Measurements from ENCODE around the gene MYLK2. TPM values are rescaled to one million over a fixed set of nuclear protein-coding genes. Genes with fewer than 3 reads are reported as not detected.

Gene MYLK2
- total and polyA plus RNA-seq, 4 donors: 0.30 to 8.1 TPM; not detected in 2

DNA sequence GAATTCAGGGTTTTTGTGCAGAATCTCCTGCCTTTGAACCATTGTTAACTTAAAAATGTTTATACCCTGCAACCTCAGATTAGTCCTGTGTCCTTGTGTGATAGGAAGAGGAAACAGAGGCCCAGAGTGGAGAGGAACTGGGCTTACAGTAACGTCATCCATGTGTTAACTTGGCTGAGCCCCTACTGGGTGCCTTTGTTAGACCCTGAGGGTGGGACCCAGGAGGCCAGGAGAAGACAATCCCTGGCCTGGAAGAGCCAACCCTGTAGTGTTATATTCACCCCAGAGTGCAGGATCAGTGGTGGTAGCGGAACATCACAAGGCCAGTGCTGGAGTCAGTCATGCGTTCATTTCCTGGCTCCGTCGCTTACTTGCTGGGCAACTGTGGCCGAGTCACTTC is 10.6 kb downstream of the MYLK2 start:
- WGBS, 2 donors: 87 to 90% methylated on average over 6 of the region's 6 CpGs
- Histone ChIP-seq H3K9me3 (ENCODE audit: control insufficient read depth, low read length) (no peaks in the 10 kb centered on the region), H3K4me3 (ENCODE audit: low read length in 2 of 2) (no peak overlapping the region), H3K36me3 (ENCODE audit: control insufficient read depth in 1 of 2, insufficient read depth in 2 of 2, low read length in 1 of 2) (no peaks in the 10 kb centered on the region), H3K27me3 (ENCODE audit: control insufficient read depth in 1 of 2, insufficient read depth in 2 of 2, low read length in 1 of 2) (no peaks in the 10 kb centered on the region), H3K4me1 (ENCODE audit: control insufficient read depth in 1 of 2, insufficient read depth in 2 of 2, low read length in 2 of 2) (no peaks in the 10 kb centered on the region), H3K27ac (ENCODE audit: low read depth in 1 of 2, low read length in 2 of 2) (no peak overlapping the region)
- ATAC-seq (ENCODE audit: low FRiP score): no peak
- intact Hi-C loops (cut with DNase I): loop anchor here in 1 of 2 donors (10.0 kb wide), 1 partner anchor 95 kb away; the partner anchor contains the start of gene TPX2
- DNase-seq: no peak

DNA sequence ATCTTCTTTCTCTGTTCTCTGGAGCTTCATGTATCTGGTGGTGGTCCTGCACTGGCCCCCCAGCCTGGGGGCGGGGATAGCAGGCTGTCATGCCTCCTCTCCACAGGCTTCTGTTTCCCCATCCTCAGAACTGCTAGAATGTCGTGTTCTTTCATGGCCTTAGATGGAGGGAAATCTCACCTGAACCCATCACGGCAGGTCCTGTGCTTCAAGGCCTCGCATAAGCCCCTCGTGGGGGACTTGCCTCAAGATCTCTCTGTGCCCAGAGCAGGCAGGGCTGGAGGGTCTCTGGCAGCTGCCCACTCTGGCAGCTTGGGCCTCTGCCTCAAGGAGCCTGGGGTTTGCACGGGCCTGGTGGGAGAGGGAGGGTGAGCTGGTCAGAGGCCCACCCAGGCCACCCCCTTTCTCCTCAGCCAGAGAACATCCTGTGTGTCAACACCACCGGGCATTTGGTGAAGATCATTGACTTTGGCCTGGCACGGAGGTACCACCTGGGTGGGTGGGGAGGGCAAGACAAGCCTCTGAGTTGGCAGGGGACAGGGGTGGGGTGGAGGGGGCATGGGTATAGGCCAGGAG is 11.3 kb downstream of the MYLK2 start:
- DNase-seq (no peak), ATAC-seq (ENCODE audit: low FRiP score) (no peak)
- Histone ChIP-seq H3K36me3 (ENCODE audit: control insufficient read depth in 1 of 2, insufficient read depth in 2 of 2, low read length in 1 of 2) (no peaks in the 10 kb centered on the region), H3K4me3 (ENCODE audit: low read length in 2 of 2) (no peak overlapping the region), H3K27me3 (ENCODE audit: control insufficient read depth in 1 of 2, insufficient read depth in 2 of 2, low read length in 1 of 2) (no peaks in the 10 kb centered on the region), H3K4me1 (ENCODE audit: control insufficient read depth in 1 of 2, insufficient read depth in 2 of 2, low read length in 2 of 2) (no peaks in the 10 kb centered on the region), H3K27ac (ENCODE audit: low read depth in 1 of 2, low read length in 2 of 2) (no peak overlapping the region), H3K9me3 (ENCODE audit: control insufficient read depth, low read length) (no peaks in the 10 kb centered on the region)
- intact Hi-C loops (cut with DNase I): no loop called here
- 85 to 90% methylated on average over 8 of the region's 8 CpGs for WGBS, 2 donors

DNA sequence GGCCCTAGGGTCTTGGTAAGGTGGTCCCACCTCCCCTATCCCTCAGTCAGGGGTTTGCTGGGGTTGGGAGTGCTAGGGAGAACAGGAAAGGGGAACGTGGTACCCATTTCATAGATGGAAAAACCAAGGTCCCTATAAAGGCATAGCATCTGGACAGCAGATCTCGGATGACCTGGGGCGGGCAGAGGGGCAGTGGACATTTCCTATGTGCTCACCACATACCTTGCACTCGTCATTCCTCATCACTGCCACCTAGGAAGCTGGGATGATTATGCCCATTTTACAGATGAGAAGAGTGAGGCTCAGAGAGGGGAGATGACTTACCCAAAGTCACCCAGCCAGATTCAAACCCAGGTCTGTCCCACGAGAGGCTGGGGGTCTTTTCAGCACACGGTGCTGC is 12.1 kb downstream of the MYLK2 start:
- WGBS, 2 donors: 91% methylated on average over 6 of the region's 6 CpGs
- intact Hi-C loops (cut with DNase I): no loop called here
- Histone ChIP-seq H3K4me3 (ENCODE audit: low read length in 2 of 2) (no peak overlapping the region), H3K36me3 (ENCODE audit: control insufficient read depth in 1 of 2, insufficient read depth in 2 of 2, low read length in 1 of 2) (no peaks in the 10 kb centered on the region), H3K9me3 (ENCODE audit: control insufficient read depth, low read length) (no peaks in the 10 kb centered on the region), H3K4me1 (ENCODE audit: control insufficient read depth in 1 of 2, insufficient read depth in 2 of 2, low read length in 2 of 2) (no peaks in the 10 kb centered on the region), H3K27ac (ENCODE audit: low read depth in 1 of 2, low read length in 2 of 2) (no peak overlapping the region), H3K27me3 (ENCODE audit: control insufficient read depth in 1 of 2, insufficient read depth in 2 of 2, low read length in 1 of 2) (no peaks in the 10 kb centered on the region)
- ATAC-seq (ENCODE audit: low FRiP score): no peak
- DNase-seq: no peak

DNA sequence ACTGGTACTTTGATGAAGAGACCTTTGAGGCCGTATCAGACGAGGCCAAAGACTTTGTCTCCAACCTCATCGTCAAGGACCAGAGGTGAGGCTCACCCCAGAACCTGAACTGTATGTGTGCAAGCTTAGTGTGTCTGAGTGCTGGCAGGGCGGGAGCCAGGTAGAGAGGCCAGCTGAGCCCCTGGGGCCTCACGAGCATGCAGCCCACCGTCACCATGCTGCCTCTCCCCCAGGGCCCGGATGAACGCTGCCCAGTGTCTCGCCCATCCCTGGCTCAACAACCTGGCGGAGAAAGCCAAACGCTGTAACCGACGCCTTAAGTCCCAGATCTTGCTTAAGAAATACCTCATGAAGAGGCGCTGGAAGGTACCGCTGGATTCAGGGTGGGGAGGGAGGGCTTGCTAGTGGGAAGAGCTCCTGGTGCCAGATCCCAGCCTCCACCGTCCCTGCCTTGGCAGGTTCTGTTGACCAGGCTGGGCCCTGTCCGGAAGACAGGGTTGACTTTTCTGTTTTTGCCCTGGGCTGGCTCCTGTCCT is 12.7 kb downstream of the MYLK2 start:
- ATAC-seq (ENCODE audit: low FRiP score) (no peak), DNase-seq (no peak)
- Histone ChIP-seq H3K4me1 (ENCODE audit: control insufficient read depth in 1 of 2, insufficient read depth in 2 of 2, low read length in 2 of 2) (no peaks in the 10 kb centered on the region), H3K27me3 (ENCODE audit: control insufficient read depth in 1 of 2, insufficient read depth in 2 of 2, low read length in 1 of 2) (no peaks in the 10 kb centered on the region), H3K4me3 (ENCODE audit: low read length in 2 of 2) (no peak overlapping the region), H3K9me3 (ENCODE audit: control insufficient read depth, low read length) (no peaks in the 10 kb centered on the region), H3K36me3 (ENCODE audit: control insufficient read depth in 1 of 2, insufficient read depth in 2 of 2, low read length in 1 of 2) (no peaks in the 10 kb centered on the region), H3K27ac (ENCODE audit: low read depth in 1 of 2, low read length in 2 of 2) (no peak overlapping the region)
- intact Hi-C loops (cut with DNase I): no loop called here
- 80 to 85% methylated on average over 17 of the region's 17 CpGs for WGBS, 2 donors

DNA sequence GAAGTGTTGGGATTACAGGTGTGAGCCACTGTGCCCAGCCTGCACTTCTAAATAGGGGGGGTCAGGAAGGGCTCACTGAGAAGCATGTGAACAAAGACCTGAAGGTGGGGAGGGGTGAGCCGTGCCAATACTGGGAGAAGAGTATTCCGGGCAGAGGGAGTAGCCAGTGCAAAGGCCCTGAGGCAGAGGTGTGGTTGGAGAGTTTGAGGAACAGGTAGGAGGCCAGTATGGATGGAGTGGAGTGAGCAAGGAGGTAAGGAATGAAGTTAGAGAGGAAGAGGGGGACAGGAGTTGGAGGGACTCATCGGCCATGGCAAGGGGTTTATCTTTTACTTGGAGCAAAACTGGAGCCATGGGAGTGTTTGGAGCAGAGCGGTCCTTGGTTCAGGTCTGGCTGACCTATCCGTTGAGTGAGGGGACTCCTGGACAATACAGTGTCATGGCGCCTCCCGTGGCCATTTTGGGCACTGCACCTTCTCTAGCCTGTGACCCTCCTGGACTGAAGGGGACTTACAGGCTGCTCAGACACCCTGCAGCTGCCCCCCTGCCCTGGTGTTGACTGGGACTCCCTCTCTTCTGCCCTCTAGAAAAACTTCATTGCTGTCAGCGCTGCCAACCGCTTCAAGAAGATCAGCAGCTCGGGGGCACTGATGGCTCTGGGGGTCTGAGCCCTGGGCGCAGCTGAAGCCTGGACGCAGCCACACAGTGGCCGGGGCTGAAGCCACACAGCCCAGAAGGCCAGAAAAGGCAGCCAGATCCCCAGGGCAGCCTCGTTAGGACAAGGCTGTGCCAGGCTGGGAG is 14.2 kb downstream of the MYLK2 start:
- 63 to 64% methylated on average over 14 of the region's 14 CpGs for WGBS, 2 donors
- H3K36me3 ChIP-seq (ENCODE audit: control insufficient read depth in 1 of 2, insufficient read depth in 2 of 2, low read length in 1 of 2): no peaks in the 10 kb centered on the region
- ATAC-seq (ENCODE audit: low FRiP score) (no peak), DNase-seq (peak in 1 of 2 donors; percentile 92)
- H3K9me3 ChIP-seq (ENCODE audit: control insufficient read depth, low read length): no peaks in the 10 kb centered on the region
- H3K27ac ChIP-seq (ENCODE audit: low read depth in 1 of 2, low read length in 2 of 2): no peak overlapping the region
- H3K27me3 ChIP-seq (ENCODE audit: control insufficient read depth in 1 of 2, insufficient read depth in 2 of 2, low read length in 1 of 2): no peaks in the 10 kb centered on the region
- no peaks in the 10 kb centered on the region for H3K4me1 ChIP-seq (ENCODE audit: control insufficient read depth in 1 of 2, insufficient read depth in 2 of 2, low read length in 2 of 2)
- intact Hi-C loops (cut with DNase I): no loop called here
- no peak overlapping the region for H3K4me3 ChIP-seq (ENCODE audit: low read length in 2 of 2)

DNA sequence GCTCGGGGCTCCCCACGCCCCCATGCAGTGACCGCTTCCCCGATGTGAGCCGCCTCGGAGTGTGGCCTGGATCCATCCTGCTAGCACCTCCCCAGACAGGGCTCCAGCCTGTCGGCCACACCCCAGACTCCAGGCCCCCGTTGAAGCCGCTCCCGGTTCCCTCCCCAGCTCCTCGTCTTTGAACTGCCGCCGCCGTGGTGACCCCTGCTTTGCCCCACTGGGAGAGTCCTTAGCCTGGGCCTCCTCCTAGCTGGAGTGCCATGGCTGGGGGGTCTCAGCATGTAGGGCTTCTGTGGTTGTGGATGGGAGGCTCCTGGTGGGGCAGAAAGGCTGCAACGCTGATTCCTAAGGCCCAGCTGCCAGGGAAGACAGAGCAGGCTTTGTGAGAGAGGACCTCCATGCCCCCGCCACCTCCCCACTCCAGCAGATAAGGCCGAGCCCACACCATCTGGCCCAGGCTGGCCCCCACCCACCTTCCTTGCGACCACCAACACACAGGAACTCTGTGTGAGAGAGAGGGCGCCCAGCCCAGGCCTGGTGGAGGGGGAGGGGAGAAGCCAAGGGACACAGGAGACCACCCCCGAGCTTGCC is 14.9 kb downstream of the MYLK2 start:
- 71 to 75% methylated on average over 19 to 20 of the region's 20 CpGs for WGBS, 2 donors
- DNase-seq: no peak
- H3K4me1 ChIP-seq (ENCODE audit: control insufficient read depth in 1 of 2, insufficient read depth in 2 of 2, low read length in 2 of 2): no peaks in the 10 kb centered on the region

DNA sequence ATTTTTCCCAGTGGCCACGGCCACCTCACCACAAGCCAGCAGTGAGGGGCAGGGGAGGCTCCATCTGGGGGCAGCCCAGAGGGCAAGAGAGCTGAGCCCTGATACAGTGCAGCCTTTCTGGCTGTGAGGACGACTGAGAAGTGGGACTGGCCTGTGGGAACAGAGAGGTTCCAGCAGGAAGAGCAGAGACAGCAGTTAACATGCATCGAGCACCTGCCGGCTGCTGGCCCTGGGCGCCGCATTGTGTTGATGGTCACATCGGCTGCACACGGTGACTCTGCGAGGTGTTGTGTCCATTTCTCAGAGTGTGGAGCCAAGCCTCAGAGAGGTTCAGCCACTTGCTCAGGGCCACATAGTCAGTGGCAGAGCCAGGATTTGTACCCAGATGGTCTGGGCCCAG is 16.4 kb downstream of the MYLK2 start:
- no peaks in the 10 kb centered on the region for H3K4me1 ChIP-seq (ENCODE audit: control insufficient read depth in 1 of 2, insufficient read depth in 2 of 2, low read length in 2 of 2)
- no peaks in the 10 kb centered on the region for H3K27me3 ChIP-seq (ENCODE audit: control insufficient read depth in 1 of 2, insufficient read depth in 2 of 2, low read length in 1 of 2)
- ATAC-seq (ENCODE audit: low FRiP score): no peak
- H3K36me3 ChIP-seq (ENCODE audit: control insufficient read depth in 1 of 2, insufficient read depth in 2 of 2, low read length in 1 of 2): no peaks in the 10 kb centered on the region
- WGBS, 2 donors: 55 to 61% methylated on average over 9 of the region's 9 CpGs
- no peaks in the 10 kb centered on the region for H3K9me3 ChIP-seq (ENCODE audit: control insufficient read depth, low read length)
- H3K27ac ChIP-seq (ENCODE audit: low read depth in 1 of 2, low read length in 2 of 2): peak overlapping the region in 1 of 2 donors; percentile 18
- no peak overlapping the region for H3K4me3 ChIP-seq (ENCODE audit: low read length in 2 of 2)
- DNase-seq: no peak
- intact Hi-C loops (cut with DNase I): no loop called here

More for the DNA sequence above, 14.9 kb downstream of the MYLK2 start:
- no peaks in the 10 kb centered on the region for H3K36me3 ChIP-seq (ENCODE audit: control insufficient read depth in 1 of 2, insufficient read depth in 2 of 2, low read length in 1 of 2)
- H3K27me3 ChIP-seq (ENCODE audit: control insufficient read depth in 1 of 2, insufficient read depth in 2 of 2, low read length in 1 of 2): no peaks in the 10 kb centered on the region
- no peak for ATAC-seq (ENCODE audit: low FRiP score)
- intact Hi-C loops (cut with DNase I): no loop called here
- no peaks in the 10 kb centered on the region for H3K9me3 ChIP-seq (ENCODE audit: control insufficient read depth, low read length)
- no peak overlapping the region for H3K27ac ChIP-seq (ENCODE audit: low read depth in 1 of 2, low read length in 2 of 2)
- no peak overlapping the region for H3K4me3 ChIP-seq (ENCODE audit: low read length in 2 of 2)

DNA sequence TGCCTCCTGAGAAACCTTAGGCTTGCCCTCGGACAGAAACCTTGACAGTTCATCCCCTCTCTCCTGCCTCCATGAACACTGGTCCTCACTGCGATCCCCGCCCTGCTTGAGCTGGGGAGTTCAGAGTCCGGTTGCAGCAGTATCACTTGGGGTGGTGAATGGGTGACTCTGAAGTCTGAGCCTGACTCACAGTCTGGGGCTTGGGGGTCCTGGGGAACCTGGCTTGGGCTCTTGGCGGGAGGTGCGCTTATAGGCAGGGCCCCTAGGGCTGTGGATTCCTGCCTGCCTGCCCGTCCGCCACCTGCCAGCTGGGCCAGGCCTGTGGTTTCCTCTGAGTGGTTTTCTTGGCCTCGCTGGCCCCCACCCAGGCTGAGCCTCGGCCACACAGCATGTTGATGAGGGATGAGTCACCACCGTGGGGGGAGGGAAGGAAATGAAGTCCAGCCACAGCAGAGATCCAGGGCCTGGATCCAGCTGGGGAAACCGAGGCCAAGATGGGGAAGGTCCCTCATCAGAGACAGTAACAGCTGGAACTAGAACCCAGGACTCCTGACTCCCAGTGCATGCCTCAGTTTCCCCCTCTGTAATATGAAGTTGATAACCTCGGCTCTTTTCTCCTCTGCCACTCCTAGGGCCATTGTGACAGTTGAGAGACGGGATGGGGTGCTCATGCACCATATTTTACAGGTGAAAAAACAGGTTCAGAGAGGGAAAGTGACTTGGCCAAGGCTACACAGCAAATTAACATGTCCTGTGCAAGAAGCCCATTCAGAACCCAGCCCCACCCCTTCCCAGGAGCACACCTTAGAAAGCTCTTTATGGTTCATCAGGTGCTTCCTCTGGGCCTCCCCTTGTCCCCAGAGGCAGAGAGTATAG is 17.1 kb downstream of the MYLK2 start:
- Histone ChIP-seq H3K4me3 (ENCODE audit: low read length in 2 of 2) (no peak overlapping the region), H3K27ac (ENCODE audit: low read depth in 1 of 2, low read length in 2 of 2) (peak overlapping the region in 1 of 2 donors; percentile 18), H3K36me3 (ENCODE audit: control insufficient read depth in 1 of 2, insufficient read depth in 2 of 2, low read length in 1 of 2) (no peaks in the 10 kb centered on the region), H3K4me1 (ENCODE audit: control insufficient read depth in 1 of 2, insufficient read depth in 2 of 2, low read length in 2 of 2) (no peaks in the 10 kb centered on the region), H3K27me3 (ENCODE audit: control insufficient read depth in 1 of 2, insufficient read depth in 2 of 2, low read length in 1 of 2) (no peaks in the 10 kb centered on the region), H3K9me3 (ENCODE audit: control insufficient read depth, low read length) (no peaks in the 10 kb centered on the region)
- 15 to 18% methylated on average over 14 of the region's 14 CpGs for whole genome bisulfite sequencing, 2 donors
- ATAC-seq (ENCODE audit: low FRiP score) (peak; percentile 76), DNase-seq (peak; percentile 94 to 95)
- intact Hi-C loops (cut with DNase I): no loop called here
